GM19238 (cell line): ENCODE results near the gene ERH.
"Not testable (repeated sequence)": the region's sequence is repeated elsewhere in the genome, so short reads cannot be mapped to it uniquely, and the experiment has no call there.

ENCODE experiments used
- DNase-seq: peaks from one replicate; pipeline ENCODE4 v3.0.0; 2011; ENCODE audit warnings: low spot score; ENCODE audit not compliant: insufficient read length

The ERH gene

DNA sequence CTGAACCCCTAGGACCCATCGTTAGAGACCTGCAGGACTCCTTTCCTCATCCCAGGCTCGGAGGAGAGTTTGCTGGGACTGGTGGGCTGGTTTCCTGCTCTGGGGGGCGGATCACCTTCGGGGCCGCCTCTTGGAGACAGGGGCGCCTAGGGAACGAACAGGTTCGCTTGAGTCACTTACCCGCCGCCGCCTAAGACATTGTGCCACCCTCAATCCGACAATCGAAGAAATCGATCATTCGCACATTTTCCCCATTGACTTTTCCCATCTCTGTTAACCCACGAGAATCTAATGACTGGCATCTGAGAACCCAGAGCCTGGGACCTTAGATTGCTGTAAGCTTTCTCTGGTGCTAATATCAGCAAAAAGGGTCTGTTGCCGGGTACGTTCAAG is 715 bp upstream of the ERH start:
- no peak for DNase-seq

GRCh38 chr14:69395929-69396328 is 2.2 kb downstream of the ERH start:
- no peak for DNase-seq

GRCh38 chr14:69392481-69392880 is 5.6 kb downstream of the ERH start:
- DNase-seq, result no peak

DNA sequence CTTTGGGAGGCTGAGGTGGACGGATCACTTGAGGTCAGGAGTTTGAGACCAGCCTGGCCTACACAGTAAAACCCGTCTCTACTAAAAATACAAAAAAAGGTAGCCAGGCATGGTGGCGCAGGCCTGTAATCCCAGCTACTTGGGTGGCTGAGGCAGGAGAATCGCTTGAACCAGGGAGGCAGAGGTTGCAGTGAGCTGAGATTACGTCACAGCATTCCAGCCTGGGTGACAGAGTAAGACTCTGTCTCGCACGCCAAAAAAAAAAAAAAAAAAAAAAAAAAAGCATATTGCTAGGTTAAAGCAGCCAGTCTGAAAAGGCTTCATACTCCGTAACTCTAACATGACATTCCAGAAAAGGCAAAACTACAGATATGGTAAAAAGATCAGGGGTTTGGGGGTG is 6.7 kb downstream of the ERH start:
- not testable (repeated sequence) for DNase-seq

GRCh38 chr14:69387311-69387710 is 10.8 kb downstream of the ERH start:
- no peak for DNase-seq

- DNase-seq, result no peak
Observed at GRCh38 chr14:69378274-69378673, 19.8 kb downstream of the ERH start.

- no peak for DNase-seq
Observed at GRCh38 chr14:69376439-69376838, 21.7 kb downstream of the ERH start.

DNA sequence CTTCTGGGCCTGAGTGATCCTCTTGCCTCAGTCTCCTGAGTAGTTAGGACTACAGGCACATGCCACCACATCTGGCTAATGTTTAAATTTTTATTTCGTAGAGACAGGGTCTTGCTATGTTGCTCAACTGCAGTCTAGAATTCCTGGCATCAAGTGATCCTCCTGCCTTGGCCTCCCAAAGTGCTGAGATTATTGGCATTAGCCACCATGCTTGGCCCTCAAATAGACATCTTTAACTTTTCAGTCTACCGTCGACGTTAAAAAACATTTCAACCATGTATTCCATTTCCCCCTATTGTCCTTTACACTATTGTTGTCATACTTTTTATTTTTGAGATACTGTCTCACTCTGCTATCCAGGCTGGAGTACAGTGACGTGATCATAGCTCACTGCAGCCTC is 22.4 kb downstream of the ERH start:
- no peak for DNase-seq

- no peak for DNase-seq
Observed at GRCh38 chr14:69375182-69375581, 22.9 kb downstream of the ERH start.

GRCh38 chr14:69374235-69374634 is 23.9 kb downstream of the ERH start:
- DNase-seq, result no peak

GRCh38 chr14:69373104-69373503 is 25.0 kb downstream of the ERH start:
- no peak for DNase-seq

DNA sequence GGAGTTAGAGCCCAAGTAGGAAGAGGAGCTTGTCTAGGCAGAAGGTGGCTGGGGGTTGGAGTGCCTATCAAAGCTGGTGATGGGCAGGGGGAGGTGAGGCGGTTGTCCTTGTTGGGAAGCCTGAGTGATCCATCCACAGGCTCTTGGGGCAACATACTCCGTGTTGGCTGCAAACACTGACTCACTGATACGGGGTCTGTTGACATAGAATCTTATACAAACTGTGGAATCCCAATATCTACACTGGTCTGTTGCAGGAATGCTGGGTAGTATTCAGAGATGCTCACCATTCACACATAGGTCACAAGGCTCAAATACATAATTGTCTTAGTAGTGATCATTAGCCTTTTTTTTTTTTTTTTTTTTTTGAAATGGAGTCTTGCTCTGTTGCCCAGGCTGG is 26.0 kb downstream of the ERH start:
- DNase-seq, result no peak

DNA sequence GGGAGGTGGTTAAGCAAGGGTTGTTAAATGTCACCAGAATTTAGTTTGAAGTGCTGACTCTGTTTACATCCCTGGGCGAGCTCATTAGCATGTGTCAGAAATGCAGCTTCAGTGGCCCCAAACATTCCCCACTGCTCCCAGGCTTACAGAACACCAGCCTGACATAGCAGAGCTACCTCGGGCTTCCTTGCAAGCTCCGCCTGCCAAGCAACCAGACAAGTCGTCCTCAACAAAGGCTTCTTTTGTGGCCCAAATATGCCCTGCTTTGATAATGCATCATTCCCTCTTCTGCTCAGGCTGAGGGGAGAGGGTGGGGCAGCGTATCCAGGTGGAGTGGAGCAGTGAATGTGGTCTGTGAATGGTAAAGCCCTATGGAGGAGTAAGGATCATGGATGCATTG is 28.0 kb downstream of the ERH start:
- no peak for DNase-seq

DNA sequence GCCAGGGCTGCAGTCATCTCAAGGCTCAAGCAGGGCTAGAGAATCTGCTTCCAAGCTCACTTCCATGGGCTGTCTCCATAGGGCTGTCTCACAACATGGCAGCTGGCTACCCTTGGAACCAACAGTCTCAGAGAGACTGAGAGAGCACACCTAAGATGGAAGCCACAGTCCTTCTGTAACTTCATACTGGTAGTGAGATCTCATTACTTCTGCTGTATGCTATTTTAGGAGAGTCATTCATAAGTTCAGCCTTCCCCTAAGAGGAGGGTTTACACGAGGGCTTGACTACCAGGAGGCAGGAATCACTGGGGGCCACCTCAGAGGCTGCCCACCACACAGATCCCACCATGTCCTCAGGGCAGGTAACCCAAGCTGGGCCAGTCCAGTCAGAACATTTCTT is 29.7 kb downstream of the ERH start:
- DNase-seq, result no peak

DNA sequence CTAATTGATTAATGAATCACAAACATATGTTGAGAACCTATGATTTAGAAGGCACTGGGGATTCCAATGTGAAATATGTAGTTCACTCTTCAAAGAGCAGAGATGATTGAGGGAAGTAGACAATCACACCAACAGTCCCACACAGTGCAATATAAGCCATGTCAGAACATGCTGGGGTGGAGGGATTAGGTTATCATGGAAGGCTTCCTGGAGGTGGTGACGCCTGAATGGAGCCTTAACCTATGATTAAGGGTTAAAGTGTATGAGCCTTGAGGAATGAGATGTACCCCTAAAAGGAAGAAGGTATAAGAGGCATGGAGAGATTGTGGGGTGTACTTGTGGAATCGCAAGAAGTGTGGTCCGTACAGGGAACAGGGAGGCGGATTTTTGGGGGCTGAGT is 31.3 kb downstream of the ERH start:
- no peak for DNase-seq

GRCh38 chr14:69366069-69366468 is 32.0 kb downstream of the ERH start:
- DNase-seq, result no peak

DNA sequence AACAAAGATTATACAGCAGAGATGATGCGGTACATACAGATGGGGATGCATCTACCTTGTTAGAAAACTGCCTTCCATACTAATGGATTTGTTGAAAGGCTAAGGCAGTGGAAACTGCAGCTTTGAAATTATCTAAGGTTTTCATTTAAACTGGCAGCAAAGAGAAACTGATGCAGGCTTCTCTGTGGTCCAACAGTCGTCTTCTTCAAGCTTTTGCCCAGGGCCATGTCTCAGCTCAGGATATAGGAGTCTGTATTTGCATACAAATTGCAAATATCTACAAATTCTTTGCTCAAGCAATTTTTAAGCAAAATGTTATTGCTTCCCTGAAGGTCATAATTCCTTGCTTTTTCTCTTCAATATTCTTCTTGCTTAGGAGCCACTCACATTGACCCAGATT is 33.7 kb downstream of the ERH start:
- DNase-seq, result no peak

DNA sequence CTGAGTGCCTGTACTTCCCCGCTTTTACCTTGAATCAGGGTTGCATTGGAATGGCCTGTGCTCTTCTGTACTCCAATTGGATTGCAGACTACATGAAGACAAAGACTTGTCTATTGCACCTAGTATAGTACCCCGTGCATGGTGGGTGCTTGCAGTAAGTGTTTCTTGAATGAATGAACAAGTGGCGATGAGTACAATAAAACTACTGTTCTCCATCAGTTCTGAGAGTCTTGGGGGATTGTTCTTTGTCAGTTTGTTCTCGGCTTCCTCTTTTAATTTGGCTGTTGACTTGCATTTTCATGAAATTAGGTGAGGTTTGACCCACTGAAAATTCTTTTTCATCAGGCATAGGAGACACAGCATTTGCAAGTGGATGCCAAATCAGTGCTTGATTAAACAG is 34.1 kb downstream of the ERH start:
- DNase-seq, result no peak

DNA sequence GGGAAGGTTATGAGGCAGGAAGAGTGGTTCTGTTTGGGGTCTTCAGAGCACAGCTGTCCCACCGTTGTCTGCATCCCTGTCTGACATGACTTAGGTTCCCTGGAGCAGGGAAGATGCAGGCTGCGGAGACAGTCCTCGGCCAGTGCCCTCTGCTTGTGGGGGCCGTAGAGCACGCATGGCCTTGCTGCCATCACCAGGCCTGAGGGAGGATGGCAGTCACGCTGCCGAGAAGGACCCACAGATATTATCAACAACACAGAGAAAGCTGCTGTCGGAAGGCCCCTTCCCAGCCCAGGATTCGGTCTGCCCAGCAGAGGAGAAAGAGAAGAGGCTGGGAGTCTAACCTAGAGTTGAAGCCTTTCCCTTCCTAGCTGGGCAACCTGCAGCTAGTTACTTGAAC is 35.0 kb downstream of the ERH start:
- DNase-seq, result no peak

GRCh38 chr14:69360438-69361108 is 37.5 kb downstream of the ERH start:
- no peak for DNase-seq

DNA sequence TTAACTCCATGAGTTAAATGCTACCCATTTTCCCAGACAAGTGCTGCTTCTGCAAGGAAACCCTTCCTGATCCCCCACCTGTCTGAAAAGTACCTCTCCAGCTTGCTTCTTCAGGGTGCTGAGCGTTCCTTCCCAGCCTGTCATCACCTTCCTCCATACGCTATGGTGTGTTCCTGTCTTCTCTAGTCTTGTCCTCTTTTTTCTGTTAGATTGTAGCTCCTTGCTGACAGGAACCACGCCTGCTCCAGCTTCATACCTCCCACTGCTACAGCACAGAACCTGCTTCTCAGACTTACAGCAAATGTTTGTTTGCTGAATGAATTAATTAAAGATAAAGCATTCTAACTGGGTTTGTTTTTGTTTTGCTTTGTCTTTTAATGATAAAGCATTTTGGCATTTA is 39.1 kb downstream of the ERH start:
- no peak for DNase-seq

DNA sequence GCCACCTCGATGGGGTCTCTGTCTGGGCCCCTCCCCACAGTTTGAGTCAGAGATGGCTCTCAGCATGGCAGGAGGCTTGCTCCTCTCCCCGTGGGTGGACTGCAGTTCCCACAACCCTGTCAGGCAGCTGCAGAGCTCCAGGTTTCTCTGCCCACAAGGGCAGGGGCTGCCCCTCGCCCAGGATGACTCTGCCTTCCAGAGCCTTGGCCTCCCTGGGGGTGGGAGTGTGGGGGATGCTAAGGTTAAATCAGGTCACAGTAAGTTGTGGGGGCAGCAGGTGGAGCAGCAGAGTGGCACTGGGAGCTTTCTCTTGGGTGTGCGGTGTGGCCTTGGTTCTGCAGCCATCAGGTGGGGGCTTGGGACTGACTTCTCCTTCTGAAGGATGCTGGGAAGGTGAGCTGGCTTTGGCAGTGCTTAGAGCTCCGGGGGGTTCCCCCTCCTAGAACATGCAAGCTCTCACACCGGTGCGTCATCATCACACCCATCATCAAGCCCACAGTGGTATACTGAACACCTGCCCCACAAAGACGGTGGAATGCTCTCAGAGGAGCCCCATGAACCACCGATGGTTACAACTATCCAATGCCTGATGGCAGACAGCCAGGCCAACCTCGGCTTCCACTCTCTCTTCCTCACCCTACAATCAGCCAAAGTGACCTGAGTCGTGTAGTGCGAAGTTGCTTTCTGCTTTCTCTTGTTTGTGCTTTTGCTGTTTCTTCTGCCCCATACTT is 39.7 kb downstream of the ERH start:
- no peak for DNase-seq

DNA sequence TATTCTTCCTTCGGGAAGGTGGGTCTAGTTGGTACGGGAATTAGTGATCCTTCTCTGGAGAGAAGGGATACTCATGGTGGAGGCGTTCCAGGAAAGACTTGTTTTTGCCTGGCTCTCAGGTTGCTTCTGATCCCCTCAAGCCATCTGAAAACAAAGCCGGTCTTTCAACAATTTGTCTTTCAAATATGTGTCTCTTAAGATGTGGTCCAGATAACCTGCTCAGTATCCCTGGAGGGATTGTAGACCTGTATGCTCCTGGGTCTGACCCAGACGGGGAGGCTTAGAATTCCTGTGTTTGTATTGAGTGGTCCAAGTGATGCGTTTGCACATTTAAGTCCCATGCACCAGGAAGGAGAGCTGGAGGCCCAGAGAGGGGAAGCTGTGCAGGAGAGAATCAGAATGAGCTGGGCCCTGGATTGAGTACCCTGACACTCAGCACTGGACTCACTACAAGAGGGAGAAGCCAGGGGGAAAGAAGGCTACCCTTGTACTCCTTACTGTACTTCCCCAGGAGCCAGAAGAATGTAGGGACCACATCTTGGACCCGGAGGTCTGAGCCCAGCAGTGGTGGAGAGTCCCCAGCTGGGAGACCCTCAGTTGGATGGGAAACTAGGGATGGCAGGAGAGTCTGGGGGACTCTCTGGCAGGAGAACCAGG is 40.4 kb downstream of the ERH start:
- DNase-seq, result no peak
